PC-9 (cell line): ENCODE results near the gene ATP6V0D1.

Experiments used
- EZH2 ChIP-seq: fragments of 200-600 bp; sonication (generic); IDR thresholded peaks from 2 replicates; pipeline ENCODE4 v1.8.0; 2017; ENCODE audit warnings: antibody characterized with exemption, low read depth
- TF ChIP-seq, protein P1 (sequence below): fragments of 200-600 bp; sonication (generic); conservative IDR thresholded peaks from 2 replicates; pipeline ENCODE4 v1.6.1; 2017; ENCODE audit warnings: mixed run types, antibody characterized with exemption, mild to moderate bottlenecking, moderate library complexity

DNA sequence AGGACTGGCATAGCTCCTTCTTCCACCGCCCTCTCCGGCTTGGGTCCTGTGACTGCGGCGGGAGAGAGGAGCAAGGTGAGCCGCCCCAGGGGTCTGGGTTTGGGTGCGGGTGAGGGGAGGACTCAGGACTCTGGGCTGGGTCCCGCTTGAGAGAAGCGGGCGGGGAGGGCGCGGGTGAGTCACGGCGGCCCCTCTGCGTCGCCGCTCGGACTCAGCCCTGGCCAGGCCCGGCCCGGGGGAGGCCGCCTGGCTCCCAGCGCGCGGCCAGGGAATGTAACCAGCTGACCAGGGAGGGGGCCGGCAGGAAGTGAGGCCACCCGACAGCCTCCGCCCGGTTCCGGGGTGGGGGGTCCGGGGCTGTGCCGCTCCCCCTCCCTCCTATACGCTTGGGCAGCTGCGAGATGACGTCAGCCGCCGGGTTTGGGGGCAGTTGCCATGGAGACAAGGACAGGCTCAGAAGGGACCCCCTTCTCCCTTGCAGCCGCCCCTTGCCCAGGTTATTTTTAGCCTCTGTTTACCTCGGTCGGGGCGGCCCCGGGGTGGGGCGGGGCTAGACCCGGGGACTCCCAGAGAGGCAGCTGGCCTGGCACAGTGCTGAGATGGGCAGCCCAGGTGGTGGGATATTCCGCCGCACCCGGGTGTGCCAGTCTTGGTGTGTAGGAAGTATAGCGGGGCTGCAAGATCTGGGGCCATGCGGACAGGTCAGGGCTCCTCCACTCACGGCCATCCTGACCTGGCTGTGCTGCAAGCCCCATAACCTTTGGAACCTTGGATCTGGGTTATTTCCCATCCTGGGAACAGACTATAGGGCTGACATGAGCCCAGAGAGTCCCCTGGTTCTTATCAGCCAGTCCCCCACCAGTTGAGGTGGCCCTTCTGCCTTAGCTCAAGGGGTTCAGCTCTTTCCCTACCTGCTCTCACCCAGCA lies 49.3 kb upstream of the ATP6V0D1 start:
- TF ChIP-seq EZH2: no peak
- TF ChIP-seq, protein P1, sequence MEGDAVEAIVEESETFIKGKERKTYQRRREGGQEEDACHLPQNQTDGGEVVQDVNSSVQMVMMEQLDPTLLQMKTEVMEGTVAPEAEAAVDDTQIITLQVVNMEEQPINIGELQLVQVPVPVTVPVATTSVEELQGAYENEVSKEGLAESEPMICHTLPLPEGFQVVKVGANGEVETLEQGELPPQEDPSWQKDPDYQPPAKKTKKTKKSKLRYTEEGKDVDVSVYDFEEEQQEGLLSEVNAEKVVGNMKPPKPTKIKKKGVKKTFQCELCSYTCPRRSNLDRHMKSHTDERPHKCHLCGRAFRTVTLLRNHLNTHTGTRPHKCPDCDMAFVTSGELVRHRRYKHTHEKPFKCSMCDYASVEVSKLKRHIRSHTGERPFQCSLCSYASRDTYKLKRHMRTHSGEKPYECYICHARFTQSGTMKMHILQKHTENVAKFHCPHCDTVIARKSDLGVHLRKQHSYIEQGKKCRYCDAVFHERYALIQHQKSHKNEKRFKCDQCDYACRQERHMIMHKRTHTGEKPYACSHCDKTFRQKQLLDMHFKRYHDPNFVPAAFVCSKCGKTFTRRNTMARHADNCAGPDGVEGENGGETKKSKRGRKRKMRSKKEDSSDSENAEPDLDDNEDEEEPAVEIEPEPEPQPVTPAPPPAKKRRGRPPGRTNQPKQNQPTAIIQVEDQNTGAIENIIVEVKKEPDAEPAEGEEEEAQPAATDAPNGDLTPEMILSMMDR: no peak
